Suprapubic skin (tissue), 4 donors: ENCODE results near the gene ZNF436.

Experiments
- CTCF ChIP-seq, 2 donors: fragments of 200-600 bp in 1 of 2; fragments of 450-650 bp in 1 of 2; sonication (generic) in 1 of 2; IDR thresholded peaks; one replicate each; pipeline ENCODE4 v1.5.1; 2016 to 2019; ENCODE audit warnings: antibody characterized with exemption in 2 of 2, mild to moderate bottlenecking in 1 of 2, moderate library complexity in 1 of 2
- POLR2A ChIP-seq, 2 donors: fragments of 450-650 bp; IDR thresholded peaks; one replicate each; pipeline ENCODE4 v1.6.1; 2017; ENCODE audit warnings: antibody characterized with exemption in 2 of 2, mild to moderate bottlenecking in 2 of 2, moderate library complexity in 2 of 2
- POLR2AphosphoS5 ChIP-seq, 3 donors: sonication (generic); formaldehyde crosslinking; IDR thresholded peaks; one replicate each; pipeline ENCODE4 v1.6.1; 2017; ENCODE audit warnings: antibody characterized with exemption in 3 of 3

DNA sequence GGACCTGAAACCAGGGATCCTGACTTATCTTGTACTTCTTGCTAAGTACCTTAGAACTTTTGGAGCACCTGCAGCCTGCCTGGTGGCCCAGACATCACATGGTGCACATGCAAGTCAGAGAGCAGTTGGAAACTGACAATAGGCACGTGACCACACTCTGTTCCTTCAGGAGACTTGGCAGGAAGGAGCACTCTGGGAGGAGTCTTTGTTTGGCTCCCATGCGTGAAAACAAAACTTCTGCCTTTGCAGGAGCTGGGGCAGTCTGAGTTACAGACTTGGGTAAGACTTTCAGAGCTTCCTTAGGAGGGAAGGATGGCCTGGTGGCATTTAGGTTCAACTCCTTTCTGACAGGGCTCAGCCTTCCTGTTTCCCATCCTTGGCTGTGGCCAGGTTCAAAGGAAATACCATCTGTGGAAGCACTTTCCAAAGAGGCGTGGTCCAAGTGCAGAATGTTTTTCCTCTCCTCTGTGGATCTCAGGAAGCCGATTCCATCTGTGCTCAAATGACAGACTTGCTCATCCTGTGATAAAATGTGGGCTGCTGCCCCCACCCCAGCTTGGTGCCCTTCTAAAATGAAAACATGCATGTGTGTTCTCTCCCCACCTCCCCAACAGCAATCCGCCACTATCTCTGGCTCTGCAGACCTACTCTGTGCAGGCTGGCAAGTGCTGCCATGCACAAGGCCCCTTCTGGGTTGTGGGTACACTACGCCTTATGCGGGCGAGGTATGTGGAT lies 14.1 kb upstream of the ZNF436 start:
- TF ChIP-seq POLR2A (IDR thresholded peaks at IDR 0.05) (no peak), CTCF (IDR thresholded peaks at IDR 0.05) (no peak), POLR2AphosphoS5 (IDR thresholded peaks at IDR 0.05) (no peak)
